GM18909 (cell line): ENCODE results near the gene BMP10.

Experiments used
- ATAC-seq: cut with Tn5 transposase; IDR thresholded peaks from one replicate; pipeline ENCODE4 v1.9.1; 2021; ENCODE audit warnings: mild to moderate bottlenecking; ENCODE audit not compliant: unreplicated experiment, poor library complexity

Gene BMP10

GRCh38 chr2:68871159-68871764 is at the start of gene BMP10:
Gene BMP10, minus strand, starts transcription at chr2:68871397. Its CDS starts 39 bp downstream, at chr2:68871358.
- ATAC-seq, result no peak

GRCh38 chr2:68920481-68921170 is 49.4 kb upstream of the BMP10 start:
- no peak for ATAC-seq

GRCh38 chr2:68918497-68918896 is 47.3 kb upstream of the BMP10 start:
- ATAC-seq, result no peak

DNA sequence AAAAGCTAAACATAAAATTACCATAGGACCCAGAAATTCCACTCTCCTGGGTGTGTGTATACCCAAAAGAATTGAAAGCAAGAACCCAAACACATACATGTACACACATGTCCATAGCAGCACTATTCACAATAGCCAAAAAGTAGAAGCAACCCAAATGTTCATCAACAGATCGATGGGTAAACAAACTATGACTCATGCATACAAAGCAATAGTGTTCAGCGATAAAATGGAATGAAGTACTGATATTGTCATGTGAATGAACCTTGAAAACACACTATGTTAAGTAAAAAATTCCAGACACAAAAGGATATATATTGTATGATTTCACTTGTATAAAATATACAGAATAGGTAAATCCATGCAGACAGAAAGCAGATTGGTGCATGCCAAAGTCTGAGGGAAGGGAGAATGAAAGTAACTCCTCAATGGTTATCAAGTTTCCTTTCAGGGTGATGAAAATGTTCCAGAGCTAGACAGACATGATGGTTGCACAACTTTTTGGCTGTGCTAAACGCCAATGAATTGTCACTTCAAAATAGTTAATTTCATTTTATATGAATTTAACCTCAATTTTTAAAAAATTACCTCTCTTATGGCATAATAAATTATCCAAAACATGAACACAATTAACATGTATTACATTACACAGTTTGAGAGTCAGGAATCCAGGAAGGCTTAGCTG is 46.0 kb upstream of the BMP10 start:
- no peak for ATAC-seq

DNA sequence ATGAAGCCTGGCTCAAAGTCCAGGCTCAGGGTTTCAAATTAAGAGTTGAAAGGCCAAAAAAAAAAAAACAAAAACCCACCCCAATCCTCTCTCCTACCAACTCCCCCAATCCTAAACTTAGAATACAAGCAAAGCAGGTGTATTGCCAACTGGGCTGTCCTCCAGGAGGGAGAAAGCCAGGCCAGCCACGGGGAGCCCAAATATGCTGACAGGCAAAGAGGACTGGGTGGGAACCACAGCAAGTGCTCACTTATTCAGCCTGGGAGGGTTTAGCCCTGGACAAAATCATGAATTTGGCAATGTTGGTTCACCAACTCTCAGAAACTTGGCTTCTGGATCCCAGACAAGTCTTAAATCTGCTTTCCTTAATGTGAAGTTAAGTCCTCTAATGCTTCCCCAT is 45.0 kb upstream of the BMP10 start:
- no peak for ATAC-seq

DNA sequence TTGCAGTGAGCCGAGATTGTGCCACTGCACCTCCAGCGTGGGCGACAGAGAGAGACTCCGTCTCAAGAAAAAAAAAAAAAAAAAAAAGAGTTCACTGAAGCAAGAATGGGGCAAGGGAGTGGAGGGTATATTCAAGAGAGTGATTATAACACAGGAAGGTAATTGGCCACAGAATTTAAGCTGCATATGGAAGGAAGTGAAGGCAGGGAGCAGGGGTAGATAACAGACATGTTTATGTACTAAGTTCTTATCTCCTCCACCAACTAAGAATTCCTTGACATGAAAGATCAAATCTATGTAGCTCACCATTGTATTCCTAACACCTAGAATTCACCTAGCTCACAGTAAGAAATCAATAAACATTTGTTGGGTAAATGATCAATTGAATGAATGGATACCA is 44.2 kb upstream of the BMP10 start:
- no peak for ATAC-seq

DNA sequence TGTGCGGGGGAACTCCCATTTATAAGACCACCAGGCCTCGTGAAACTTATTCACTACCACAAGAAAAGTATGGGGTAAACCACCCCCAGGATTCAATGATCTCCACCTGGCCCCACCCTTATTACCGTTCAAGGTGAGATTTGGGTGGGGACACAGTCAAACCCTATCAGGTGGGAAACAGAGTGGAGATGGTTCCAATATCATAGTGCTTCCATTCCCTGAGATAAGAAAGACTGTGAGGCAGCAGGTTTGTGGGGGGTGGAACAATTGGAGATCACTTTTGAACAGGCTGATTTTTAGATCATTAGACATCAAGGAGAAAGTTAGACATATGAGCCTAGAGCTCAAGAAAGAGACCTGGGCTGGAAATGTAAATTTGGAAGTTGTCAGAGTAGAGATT is 42.2 kb upstream of the BMP10 start:
- ATAC-seq, result no peak

DNA sequence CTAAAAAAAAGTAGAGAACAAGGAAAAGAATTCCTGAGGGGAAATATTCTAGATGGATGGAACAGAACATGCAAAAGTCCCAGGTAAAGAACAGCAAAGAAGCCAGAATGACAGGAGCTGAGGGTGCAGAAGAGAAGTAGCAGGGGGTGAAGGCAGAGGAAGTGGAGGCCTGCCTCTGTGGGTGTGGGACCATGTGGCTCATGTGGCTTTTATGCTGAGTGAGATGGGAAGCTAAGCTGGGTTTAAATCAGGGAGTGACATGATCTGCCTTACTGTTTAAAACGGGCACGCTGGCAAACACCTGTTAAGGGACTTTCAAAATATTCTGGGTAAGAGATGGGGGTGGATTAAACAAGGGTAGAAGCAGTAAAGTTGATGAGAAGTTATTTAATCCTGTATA is 41.5 kb upstream of the BMP10 start:
- no peak for ATAC-seq

DNA sequence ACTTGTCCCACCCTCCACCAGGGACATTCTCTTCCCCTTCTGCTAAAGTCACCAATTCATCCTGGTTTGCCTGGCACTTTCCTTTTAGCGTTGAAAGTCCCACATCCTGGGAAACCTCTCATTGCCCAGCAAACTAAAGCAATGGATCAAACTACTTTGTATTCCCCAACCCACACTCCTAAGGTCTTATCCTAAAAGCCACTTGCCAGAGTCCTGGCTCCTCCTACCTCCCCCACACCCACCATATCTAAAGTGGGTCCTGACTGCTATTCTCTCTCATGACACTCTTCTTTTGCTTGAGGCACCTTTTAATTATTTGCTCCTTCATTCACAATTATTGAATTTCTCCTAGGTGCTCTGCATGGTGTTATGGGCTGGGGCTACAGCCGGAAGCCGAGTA is 40.9 kb upstream of the BMP10 start:
- ATAC-seq, result no peak

GRCh38 chr2:68911709-68912108 is 40.5 kb upstream of the BMP10 start:
- no peak for ATAC-seq

DNA sequence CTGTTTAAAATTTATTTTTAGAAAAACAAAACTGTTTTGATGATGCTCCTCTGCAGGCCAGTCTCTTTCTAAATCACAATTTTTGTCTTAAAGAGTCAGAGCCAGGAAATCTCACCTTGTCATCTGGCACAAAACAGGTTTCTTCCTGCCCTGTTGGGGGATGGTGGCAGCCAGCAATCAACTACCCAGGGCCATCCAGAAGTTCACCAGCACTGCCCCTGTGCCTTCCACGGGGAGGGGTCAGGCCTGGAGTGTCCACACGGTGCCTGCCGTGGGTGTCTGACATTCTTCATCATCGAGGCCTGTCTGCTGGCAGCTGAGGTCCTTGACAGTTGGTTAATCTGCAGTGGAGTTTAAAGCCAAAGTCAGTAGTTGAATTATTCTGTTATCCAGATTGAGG is 40.0 kb upstream of the BMP10 start:
- ATAC-seq, result no peak

DNA sequence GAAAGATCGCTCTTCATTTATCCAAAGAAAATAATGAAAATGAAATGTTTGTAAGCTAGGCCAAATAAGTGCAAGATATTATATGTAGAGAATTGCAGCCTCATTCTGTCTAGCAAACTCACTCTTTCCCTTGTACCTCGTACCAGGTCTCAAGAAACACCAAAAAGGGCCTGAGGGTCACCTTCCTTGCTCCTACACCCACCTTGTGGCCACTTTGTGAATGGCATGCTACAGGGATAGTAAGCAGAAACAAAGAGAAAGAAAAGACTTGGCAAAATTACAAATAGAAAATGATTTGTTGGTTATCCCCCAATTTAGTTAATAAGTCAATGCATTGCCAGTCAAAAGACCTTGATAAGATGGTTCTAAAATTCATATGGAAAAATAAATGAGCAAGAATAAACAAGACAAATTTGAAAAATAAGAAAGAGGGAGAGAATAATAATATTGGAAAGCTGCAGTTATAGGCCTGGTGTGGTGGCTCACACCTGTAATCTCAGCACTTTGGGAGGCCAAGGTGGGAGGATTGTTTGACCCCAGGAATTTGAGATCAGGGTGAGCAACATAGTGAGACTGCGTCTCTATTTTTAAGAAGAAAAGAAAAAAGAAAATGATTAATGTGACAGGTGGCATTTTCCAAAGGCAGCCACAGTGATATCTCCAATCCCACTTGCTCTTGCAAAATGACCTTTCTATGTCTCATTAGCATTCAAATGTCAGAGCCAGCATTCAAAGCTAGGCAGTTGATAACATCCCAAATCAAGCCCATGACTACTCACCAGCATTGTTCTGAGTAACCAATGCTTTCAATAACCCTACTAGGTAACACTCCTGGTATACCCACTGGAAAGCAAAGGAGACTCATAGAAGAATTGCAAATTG is 38.8 kb upstream of the BMP10 start:
- no peak for ATAC-seq

GRCh38 chr2:68908392-68908970 is 37.3 kb upstream of the BMP10 start:
- ATAC-seq, result peak; percentile 97

DNA sequence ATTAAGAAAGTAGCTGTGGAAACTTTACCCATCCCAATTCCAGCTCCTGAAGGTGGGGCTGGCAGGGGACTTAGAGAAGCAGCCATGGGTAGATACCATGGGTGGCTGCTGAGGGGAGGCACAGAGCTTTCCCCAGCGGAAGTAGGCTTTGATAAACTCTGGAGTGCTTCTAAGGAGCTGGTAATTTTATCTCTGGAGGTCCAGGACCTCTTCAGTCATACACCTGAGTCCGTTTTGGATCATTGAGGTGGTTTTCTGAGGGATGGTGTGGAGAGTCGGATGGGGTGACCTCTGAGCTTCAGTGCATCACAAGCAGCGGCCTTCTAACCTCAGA is 36.7 kb upstream of the BMP10 start:
- peak; percentile 30 for ATAC-seq

- ATAC-seq, result no peak
These were observed 36.2 kb upstream of the BMP10 start for GRCh38 chr2:68907232-68907919.

GRCh38 chr2:68906716-68907115 is 35.5 kb upstream of the BMP10 start:
- ATAC-seq, result no peak

DNA sequence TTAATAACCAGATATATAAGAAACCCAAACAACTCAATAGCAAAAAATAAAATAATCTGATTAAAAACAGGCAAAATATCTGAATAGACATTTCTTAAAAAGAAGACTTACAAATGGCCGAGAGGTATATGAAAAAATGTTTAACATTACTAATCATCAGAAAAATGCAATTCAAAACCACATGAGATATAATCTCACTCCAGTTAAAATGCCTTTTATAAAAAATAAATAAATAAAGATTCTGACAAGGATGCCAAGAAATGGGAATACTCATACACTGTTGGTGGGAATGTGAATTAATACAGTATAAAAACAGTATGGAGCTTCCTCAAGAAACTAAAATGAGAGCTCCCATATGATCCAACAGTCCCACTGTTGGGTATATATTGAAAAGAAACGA is 33.9 kb upstream of the BMP10 start:
- ATAC-seq, result no peak

DNA sequence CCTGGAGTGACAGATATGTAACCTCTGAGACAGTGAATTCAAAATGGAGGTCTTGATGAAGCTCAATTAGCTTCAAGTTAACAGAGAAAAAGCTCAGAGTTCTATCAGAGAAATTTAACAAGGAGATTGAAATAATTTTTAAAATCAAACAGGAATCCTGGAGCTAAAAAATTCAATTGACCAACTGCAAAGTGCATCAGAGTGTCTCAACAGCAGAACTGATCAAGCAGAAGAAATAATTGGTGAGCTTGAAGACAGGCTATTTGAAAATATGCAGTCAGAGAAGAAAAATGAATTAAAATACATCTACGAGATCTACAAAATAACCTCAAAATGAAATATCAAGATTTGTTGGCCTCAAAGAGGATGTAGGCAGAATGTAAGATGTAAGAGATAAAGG is 30.4 kb upstream of the BMP10 start:
- no peak for ATAC-seq

- ATAC-seq, result no peak
These were observed 30.0 kb upstream of the BMP10 start for GRCh38 chr2:68901199-68901514.

DNA sequence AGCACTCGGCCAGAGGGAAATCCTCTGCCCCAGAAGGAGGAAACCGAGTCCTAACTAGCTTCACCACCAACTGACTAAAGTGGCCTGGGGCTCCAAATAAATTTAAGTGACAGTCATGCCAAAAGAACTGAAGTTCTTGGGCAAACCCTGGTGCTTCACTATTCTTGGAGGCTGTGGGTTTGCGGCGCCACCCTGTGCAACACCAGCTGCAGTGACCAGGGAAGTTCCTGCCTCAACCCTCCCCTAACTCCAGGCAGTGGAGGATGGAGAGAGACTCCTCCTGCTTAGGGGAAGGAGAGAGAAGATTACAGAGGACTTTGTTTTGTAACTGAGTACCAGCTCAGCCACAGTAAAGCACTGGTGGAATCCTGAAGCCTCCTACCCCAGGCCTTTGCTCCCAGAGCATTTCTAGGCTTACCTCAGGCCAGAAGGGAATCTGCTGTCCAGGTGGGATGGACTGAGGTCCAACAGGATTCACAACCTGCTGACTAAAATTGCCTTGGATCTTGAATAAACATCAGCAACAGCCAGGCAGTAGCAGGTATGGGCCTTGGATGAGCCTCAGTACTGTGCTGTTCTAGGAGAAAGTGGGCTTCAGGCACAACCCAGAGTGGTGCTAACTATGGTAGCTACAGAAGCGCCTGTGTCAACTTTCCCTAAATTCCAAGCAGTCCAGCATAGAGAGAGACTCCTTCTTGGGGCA is 29.4 kb upstream of the BMP10 start:
- no peak for ATAC-seq
